Measurements from ENCODE around the gene BHLHA15.

Gene BHLHA15

DNA sequence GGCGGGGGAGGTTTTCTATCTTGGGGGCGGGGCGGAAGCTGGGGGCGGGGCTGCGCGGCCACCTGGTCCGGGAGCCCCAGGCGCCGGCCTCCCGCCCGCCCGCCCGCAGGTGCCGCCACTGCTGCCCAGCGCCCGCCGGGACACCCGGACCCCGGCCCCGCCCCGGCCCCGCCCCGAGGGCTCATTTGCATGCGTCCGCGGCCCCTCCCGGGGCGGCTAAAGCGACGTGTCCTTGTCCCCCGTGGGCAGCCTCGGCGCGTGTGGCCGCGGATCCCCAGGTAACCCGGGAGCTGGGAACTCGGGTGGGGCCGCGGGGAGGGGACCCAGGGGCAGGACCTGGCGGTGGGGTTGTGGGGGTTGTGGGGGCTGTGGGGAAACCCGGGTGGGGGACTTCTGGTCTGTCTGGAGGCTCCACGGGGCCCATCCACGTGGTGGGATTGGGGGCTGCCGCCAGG is at the start of gene BHLHA15:
Gene BHLHA15 (plus strand): TSS at position 219 of the 455 bp plus-strand sequence. CDS start 871 bp downstream, outside the sequence.
- DNase-seq (ENCODE audit: low read depth in 3 of 3), result no peak

DNA sequence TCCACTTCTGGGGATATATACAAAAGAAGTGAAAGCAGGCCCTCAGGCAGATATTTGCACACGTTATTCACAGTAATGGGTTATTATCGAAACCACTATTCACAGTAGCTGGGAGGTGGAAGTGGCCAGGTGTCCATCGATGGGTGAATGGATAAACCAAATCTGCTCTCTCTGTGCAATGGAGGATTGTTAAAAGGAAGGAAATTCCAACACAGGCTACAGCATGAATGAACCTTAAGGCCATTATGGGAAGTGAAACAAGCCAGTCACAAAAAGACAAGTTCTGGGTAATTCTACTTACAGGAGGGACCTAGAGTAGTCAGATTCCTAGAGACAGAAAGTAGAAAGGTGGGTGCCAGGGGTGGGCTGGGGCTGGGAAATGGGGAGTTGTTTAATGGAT is 48.5 kb upstream of the BHLHA15 start:
- no peak for DNase-seq (ENCODE audit: low read depth in 3 of 3)

- DNase-seq (ENCODE audit: low read depth in 3 of 3), result no peak
These were observed 48.0 kb upstream of the BHLHA15 start for GRCh38 chr7:98163269-98163668.

DNA sequence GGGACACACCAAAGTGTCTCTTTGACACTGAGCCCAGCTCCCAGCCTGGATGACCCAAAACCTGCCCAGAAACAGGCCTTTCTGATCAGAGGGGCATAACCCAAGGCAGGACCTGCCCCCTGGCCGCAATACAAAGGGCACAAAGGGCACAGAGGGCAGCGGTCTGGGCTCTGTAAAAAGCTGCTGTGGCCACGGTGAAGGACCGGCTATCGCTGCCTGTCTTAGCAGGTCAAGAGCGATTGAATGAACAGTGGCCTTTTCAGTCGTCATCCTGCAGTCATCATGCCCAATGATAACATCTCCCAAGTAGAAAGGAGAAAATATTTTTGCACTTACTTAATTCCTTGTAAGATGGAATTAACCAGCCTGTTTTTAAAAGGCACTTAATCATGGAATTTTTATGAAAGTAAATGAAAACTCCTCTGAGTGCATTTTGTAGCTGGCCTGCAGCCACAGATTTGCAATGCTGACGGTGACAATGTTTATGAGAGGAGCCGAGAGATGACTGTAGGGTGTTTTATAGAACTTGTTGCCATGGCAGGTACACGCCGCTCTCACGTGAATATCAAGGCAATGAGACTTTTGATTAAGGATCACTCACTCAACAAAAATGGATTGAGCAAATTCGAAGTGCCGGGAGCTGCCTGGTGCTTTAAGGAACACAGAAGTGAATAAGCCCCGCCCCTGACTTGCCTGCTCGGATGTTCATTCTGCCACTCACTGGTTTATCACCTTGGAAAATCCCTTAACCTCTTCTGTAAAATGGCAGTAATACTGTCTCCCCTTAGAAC is 47.3 kb upstream of the BHLHA15 start:
- no peak for DNase-seq (ENCODE audit: low read depth in 3 of 3)

- DNase-seq (ENCODE audit: low read depth in 3 of 3), result peak in 2 of 3 experiments; percentile 9 to 25
These were observed 45.2 kb upstream of the BHLHA15 start for GRCh38 chr7:98165827-98166667.

- no peak for DNase-seq (ENCODE audit: low read depth in 3 of 3)
These were observed 44.6 kb upstream of the BHLHA15 start for GRCh38 chr7:98166668-98166970.

DNA sequence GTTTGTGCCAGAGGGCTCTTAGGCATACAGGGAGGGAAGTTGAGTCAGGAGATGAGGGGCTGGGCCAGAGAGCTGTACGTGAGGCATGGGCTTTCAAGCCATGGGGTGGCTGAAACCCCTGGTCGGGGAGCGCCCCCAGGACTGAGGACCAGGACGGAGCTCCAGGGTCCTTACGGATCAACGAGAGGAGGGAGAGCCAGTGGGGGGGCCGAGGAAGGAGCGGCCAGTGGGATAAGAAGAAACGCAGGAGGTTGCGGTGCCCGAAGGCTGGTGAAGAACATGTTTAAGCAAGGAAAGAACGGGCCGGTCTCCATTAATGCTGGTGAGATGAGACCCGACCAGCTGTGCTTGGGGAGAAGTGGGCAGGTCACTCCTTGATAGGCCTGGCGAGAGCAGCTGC is 43.6 kb upstream of the BHLHA15 start:
- DNase-seq (ENCODE audit: low read depth in 3 of 3), result no peak

GRCh38 chr7:98168181-98168903 is 42.9 kb upstream of the BHLHA15 start:
- DNase-seq (ENCODE audit: low read depth in 3 of 3), result peak in 2 of 3 experiments; percentile 28 to 50

DNA sequence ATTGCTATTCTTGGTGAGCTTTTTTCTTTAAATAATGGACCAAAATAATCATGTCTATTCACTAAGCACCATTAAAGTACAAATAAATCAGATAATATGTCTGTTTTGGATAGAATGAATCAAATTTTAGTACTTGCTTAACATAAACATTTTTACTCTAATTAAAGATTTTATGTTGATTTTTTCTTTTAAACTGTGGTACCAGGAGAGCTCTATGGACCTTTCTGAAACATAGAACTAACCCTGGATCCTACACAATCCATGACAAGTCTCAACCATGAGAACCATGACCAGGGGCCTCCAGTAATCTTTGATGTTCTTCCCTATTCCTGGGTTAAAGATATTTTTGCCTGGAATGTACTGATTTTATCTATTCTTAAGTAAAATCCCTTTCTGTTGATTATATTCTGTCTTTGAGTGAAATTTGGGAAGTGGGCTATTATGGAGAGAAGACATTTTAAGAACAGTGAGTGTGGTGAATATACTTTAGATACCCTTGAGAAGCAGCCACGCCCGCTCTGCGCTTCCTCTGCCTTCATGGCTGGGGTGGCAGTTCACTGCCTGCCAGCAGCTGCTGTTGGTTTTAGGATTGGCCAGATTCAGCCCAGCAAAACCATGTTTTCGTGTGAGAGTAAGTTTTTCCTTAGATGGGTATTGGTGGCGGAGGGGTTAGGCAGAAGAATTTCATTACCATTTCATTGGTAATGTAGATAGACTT is 42.2 kb upstream of the BHLHA15 start:
- no peak for DNase-seq (ENCODE audit: low read depth in 3 of 3)

- no peak for DNase-seq (ENCODE audit: low read depth in 3 of 3)
These were observed 40.3 kb upstream of the BHLHA15 start for GRCh38 chr7:98170966-98171365.

DNA sequence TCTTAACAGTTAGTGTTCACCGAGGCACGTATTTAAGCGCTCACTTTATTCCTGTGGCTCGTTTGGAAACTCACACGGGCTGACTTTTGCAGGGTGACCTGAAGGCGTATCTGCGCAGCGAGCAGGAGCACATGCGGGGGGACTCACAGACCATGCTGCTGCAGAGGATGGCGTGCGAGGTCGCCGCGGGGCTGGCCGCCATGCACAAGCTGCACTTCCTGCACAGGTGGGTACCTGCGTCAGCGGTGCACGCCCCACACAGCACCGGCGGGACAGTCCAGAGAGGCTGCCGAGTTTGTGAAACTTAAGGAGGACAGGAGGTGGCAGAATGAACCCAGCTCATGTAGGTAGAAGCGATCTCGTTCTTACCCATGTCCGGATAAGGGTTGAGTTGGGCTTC is 39.8 kb upstream of the BHLHA15 start:
- DNase-seq (ENCODE audit: low read depth in 3 of 3), result no peak

DNA sequence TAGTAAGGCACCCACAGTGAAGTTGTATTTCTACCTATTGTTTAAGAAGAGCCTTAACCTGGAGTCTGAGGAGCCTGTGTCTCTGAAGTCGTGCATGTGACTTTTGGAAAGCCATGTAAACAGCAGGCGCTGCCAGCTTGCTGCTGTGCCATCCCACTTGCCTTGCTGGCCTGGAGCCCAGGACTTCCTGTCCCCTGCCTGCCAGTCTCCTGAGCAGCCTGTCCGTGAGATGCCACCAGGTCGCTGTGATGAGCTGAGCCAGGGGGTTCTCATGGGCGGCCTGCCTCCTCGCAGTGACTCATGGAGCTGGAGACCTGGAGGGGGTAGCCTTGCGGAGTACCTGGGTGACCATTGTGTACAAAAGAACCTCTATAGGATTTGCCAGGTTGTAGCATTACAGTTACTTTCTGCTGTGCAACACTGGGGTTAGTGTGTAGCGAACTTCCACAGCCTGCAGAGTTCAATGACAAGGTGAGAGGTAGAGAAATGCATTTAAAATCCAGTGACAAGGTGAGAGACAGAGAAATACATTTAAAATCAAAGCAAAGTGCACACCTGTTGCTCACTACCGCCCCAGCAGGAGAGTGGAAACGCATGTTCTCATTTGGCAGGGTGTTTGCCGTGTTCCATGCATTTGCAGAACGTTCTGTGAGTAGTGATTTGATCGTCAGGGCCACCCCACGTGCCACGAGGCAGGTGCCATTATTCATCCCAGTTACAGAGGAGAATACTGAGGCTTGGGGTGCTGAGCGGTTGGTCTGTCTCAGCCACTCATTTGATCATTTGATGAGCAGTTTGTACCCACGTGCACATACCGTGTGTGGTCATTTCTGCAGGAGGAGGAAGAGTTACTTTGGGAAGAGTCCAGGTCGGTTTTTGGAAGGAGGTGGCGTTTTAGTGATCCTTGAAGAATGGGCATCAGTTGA is 36.6 kb upstream of the BHLHA15 start:
- no peak for DNase-seq (ENCODE audit: low read depth in 3 of 3)

DNA sequence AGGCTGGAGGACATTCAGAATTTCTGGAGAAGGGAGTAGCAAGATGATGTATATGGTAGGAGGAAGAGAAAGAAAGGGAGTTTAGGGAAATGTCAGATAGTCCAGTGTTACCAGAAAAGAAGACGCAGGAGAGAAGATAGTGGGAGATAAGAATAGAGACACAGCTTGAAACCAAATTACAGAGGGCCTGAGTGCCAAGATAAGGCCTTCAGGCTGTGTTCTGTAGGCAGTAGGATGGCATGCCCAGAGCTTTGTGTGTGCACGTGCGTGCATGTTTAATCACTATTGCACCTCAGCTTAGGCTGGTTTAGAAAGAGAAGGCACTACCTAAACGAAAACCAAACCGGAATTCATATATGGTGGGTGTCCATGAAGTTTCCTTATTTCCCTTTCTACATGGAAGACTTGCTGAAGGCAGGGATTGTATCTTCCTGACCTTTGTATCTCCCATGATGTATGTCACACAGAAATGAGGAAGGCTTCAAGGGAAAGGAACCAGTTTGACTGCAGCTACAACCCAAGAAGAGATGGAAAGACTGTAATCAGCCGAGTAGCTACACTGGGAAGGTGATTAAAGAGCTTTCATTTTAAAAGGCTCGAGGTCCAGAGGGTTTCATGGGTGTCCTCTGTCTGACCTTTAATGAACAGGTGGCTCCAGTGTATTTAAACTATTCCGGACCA is 35.8 kb upstream of the BHLHA15 start:
- no peak for DNase-seq (ENCODE audit: low read depth in 3 of 3)

- no peak for DNase-seq (ENCODE audit: low read depth in 3 of 3)
These were observed 33.7 kb upstream of the BHLHA15 start for GRCh38 chr7:98177553-98177952.

- no peak for DNase-seq (ENCODE audit: low read depth in 3 of 3)
These were observed 32.9 kb upstream of the BHLHA15 start for GRCh38 chr7:98178321-98178720.

DNA sequence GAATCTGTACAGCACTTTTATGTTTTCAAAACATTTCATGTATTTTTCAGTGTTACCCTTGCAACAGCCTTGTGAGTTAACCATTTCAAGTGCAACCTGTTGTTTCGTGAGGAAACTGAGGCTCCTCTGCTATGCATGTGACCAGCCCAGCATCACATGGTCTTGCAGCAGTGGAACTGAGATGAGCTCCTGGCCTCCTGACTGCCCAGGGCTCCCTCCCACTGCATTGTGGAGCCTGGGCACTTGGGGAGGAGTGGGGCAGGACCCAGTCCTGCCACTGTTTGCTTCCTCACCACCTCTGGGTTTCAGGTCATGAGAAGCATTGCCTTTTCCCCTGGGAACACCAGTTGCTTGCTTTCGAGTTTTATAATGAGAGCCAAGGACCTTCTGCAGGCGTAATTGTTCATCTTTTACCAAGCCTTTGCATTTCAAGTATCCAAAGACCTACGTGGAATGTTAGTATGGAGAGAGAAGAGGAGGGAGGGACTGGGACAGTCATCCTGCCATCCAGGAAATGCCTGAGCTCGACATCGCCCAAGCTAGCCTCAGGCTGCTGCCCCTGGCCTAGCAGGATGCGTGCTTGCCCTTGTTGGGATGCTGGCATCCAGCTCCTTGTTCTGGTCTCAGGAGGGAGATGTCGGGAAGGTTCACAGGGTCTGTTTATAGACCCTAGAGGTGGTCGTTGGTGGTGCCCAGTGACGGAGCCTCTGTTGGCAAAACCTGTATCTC is 32.3 kb upstream of the BHLHA15 start:
- no peak for DNase-seq (ENCODE audit: low read depth in 3 of 3)

DNA sequence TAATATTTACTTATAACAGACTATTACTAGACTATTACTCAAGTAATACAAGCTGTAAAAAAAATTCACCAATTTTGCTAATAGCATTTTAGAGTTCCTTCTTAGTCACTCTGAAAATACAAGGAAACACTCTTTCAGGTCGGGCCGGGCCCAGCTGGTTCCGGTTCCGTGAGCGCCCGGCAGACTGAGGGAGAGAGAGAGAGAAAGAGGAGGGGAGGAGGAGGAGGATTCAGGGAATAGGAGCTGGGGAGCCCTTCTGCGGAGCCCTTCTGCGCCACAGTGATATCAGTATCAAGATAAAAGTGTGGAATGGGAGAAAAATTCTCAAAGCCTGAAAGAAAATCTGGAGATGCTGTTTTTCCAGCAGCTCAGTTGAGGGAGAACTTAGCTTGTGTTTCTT is 30.5 kb upstream of the BHLHA15 start:
- DNase-seq (ENCODE audit: low read depth in 3 of 3), result no peak

DNA sequence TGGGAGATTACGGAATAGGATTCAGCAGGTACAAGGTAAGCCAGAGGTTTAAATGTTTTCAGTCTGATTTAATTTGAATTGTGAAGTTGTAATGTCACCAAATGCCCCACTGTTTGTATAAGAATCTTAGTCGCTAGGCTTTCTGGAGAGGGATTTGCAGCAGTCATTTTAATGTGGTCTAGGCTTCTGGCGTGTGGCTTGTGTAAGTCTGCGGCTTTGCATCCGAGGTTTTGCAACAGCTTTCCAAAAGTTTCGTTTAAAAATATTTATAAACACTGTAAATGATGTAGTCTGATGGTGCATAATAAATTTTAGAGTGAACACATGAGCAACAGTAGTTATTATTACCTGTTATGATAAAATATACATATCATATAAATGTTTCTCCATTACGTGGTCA is 26.1 kb upstream of the BHLHA15 start:
- no peak for DNase-seq (ENCODE audit: low read depth in 3 of 3)

DNA sequence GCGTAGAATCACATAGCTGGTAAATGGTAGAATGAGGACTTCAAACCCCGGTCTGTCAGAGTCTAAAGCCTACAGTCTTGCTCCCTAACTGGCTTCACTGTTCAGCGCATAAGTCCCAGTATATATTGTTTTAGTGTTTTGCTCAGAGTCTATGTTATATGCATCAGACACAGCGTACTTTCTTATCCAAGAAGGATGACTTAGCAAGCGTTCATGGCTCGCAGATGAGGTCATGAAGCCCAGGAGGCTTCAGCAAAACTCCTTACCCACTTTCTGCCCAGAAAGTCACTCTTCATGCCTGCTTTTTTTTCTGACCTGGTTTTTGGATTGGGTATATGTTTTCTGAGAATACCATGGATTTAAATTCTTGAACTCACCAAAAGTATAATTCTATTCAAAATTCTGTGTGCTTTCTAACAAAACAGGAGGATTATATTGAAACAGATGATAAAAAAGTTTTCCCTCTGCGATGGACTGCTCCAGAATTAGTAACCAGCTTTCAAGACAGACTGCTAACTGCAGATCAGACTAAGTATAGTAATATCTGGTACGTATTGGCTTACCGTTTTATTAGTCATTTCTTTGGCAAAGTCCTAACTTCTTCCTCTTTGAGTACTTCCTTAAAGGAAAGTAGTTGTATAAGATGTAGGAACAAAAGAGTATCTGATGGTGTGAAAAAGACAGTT is 24.6 kb upstream of the BHLHA15 start:
- DNase-seq (ENCODE audit: low read depth in 3 of 3), result no peak

Data from stimulated activated CD4-positive, alpha-beta T cell treated with anti-CD3 and anti-CD28 coated beads, TNF-alpha, amount 100 ng/mL, for 4 hours (primary cell).